Astrocyte (in vitro differentiated cells and primary cell): Measurements from ENCODE around the gene ELF3.

Experiments
- CTCF ChIP-seq: IDR thresholded peaks from 2 replicates; pipeline ENCODE4 v1.5.1; 2011; ENCODE audit warnings: low read depth, mild to moderate bottlenecking, inconsistent platforms, low read length, moderate library complexity; ENCODE audit not compliant: insufficient read depth
- EZH2 ChIP-seq: IDR thresholded peaks from 2 replicates; pipeline ENCODE4 v1.6.1; 2012; ENCODE audit warnings: mild to moderate bottlenecking, low read length, inconsistent platforms; ENCODE audit not compliant: insufficient read depth

GRCh38 chr1:202010180-202011015 lies at the start of gene ELF3:
- TF ChIP-seq CTCF (no peak), EZH2 (no peak)
